Activated T-cell treated with anti-CD3 and anti-CD28 coated beads, Interleukin-2, amount 50 U/mL, for 4 hours (primary cell): ENCODE data around the gene RPL29. TPM values are rescaled to one million over a fixed set of nuclear protein-coding genes. Genes with fewer than 3 reads are reported as not detected.
"Not testable (repeated sequence)": the region's sequence is repeated elsewhere in the genome, so short reads cannot be mapped to it uniquely, and the experiment has no call there.

Source experiments
- ATAC-seq, 2 donors: fragments of 200-7000 bp; cut with Tn5 transposase; one replicate each; pipeline ENCODE4 v1.10.0; 2021
- DNase-seq: peaks from one replicate; pipeline ENCODE4 v3.0.0-alpha.2; 2020
- H3K27me3 Mint-ChIP-seq: one replicate; pipeline ENCODE4 v1.8.0; 2021; ENCODE audit warnings: low read depth, mixed read lengths
- H3K36me3 Mint-ChIP-seq: one replicate; pipeline ENCODE4 v1.8.0; 2022; ENCODE audit warnings: mixed read lengths; ENCODE audit not compliant: insufficient read depth
- H3K4me1 Mint-ChIP-seq: one replicate; pipeline ENCODE4 v1.8.0; 2021; ENCODE audit warnings: low read depth, mixed read lengths
- H3K4me3 Mint-ChIP-seq: one replicate; pipeline ENCODE4 v1.8.0; 2021; ENCODE audit warnings: mild to moderate bottlenecking, moderate library complexity, mixed read lengths
- H3K9me3 Mint-ChIP-seq: one replicate; pipeline ENCODE4 v1.8.0; 2021; ENCODE audit warnings: mixed read lengths
- total RNA-seq, 3 donors: library from RNA; stranded (reverse); gene quantifications; one replicate each; pipeline ENCODE4 v1.2.1, GENCODE V29; 2021

Gene RPL29
- total RNA-seq, 3 donors from 2014 or later: 1,732 to 1,841 (median 1,813) TPM

GRCh38 chr3:52033748-52034147 is 38.1 kb upstream of the RPL29 start:
- ATAC-seq, H3K4me3 Mint-ChIP-seq, H3K27me3 Mint-ChIP-seq, H3K36me3 Mint-ChIP-seq, H3K4me1 Mint-ChIP-seq, H3K9me3 Mint-ChIP-seq, DNase-seq: not testable (repeated sequence)

GRCh38 chr3:52032702-52033408 is 37.2 kb upstream of the RPL29 start:
- no peaks in the 10 kb centered on the region for H3K27me3 Mint-ChIP-seq
- DNase-seq (no peak), ATAC-seq (no peak)
- H3K9me3 Mint-ChIP-seq: no peaks in the 10 kb centered on the region
- H3K4me1 Mint-ChIP-seq: no peaks in the 10 kb centered on the region
- no peak overlapping the region for H3K4me3 Mint-ChIP-seq
- H3K36me3 Mint-ChIP-seq: no peaks in the 10 kb centered on the region

GRCh38 chr3:52031896-52032295 is 36.2 kb upstream of the RPL29 start:
- Mint-ChIP-seq H3K36me3 (no peaks in the 10 kb centered on the region), H3K4me1 (no peaks in the 10 kb centered on the region), H3K27me3 (no peaks in the 10 kb centered on the region), H3K9me3 (no peaks in the 10 kb centered on the region), H3K4me3 (no peak overlapping the region)
- DNase-seq: no peak
- no peak for ATAC-seq

GRCh38 chr3:52030714-52031310 is 35.1 kb upstream of the RPL29 start:
- Mint-ChIP-seq H3K9me3 (no peaks in the 10 kb centered on the region), H3K36me3 (no peaks in the 10 kb centered on the region)

GRCh38 chr3:52029535-52029934 is 33.8 kb upstream of the RPL29 start:
- H3K36me3 Mint-ChIP-seq: no peaks in the 10 kb centered on the region
- no peak for ATAC-seq

More at GRCh38 chr3:52030714-52031310, 35.1 kb upstream of the RPL29 start:
- H3K4me1 Mint-ChIP-seq: no peaks in the 10 kb centered on the region
- DNase-seq (no peak), ATAC-seq (no peak)
- no peaks in the 10 kb centered on the region for H3K27me3 Mint-ChIP-seq
- H3K4me3 Mint-ChIP-seq: no peak overlapping the region

GRCh38 chr3:52029053-52029452 is 33.4 kb upstream of the RPL29 start:
- H3K9me3 Mint-ChIP-seq: no peaks in the 10 kb centered on the region
- no peaks in the 10 kb centered on the region for H3K27me3 Mint-ChIP-seq
- H3K36me3 Mint-ChIP-seq: no peaks in the 10 kb centered on the region
- DNase-seq (no peak), ATAC-seq (no peak)
- no peaks in the 10 kb centered on the region for H3K4me1 Mint-ChIP-seq
- no peak overlapping the region for H3K4me3 Mint-ChIP-seq

More at GRCh38 chr3:52029535-52029934, 33.8 kb upstream of the RPL29 start:
- H3K9me3 Mint-ChIP-seq: no peaks in the 10 kb centered on the region
- DNase-seq: no peak
- H3K27me3 Mint-ChIP-seq: no peaks in the 10 kb centered on the region
- no peaks in the 10 kb centered on the region for H3K4me1 Mint-ChIP-seq
- no peak overlapping the region for H3K4me3 Mint-ChIP-seq

- no peaks in the 10 kb centered on the region for H3K9me3 Mint-ChIP-seq
- no peaks in the 10 kb centered on the region for H3K27me3 Mint-ChIP-seq
- no peaks in the 10 kb centered on the region for H3K36me3 Mint-ChIP-seq
- no peak for ATAC-seq
- no peak for DNase-seq
- no peak overlapping the region for H3K4me3 Mint-ChIP-seq
- H3K4me1 Mint-ChIP-seq: no peaks in the 10 kb centered on the region
Observed at GRCh38 chr3:52028572-52028971, 32.9 kb upstream of the RPL29 start.

- Mint-ChIP-seq H3K4me1 (no peaks in the 10 kb centered on the region), H3K27me3 (no peaks in the 10 kb centered on the region), H3K4me3 (no peak overlapping the region), H3K36me3 (no peaks in the 10 kb centered on the region), H3K9me3 (no peaks in the 10 kb centered on the region)
- DNase-seq (no peak), ATAC-seq (no peak)
Observed at GRCh38 chr3:52026041-52026440, 30.3 kb upstream of the RPL29 start.

- H3K4me3 Mint-ChIP-seq: no peak overlapping the region
- H3K4me1 Mint-ChIP-seq: no peaks in the 10 kb centered on the region
- H3K9me3 Mint-ChIP-seq: no peaks in the 10 kb centered on the region
- no peaks in the 10 kb centered on the region for H3K36me3 Mint-ChIP-seq
- H3K27me3 Mint-ChIP-seq: no peaks in the 10 kb centered on the region
- DNase-seq: no peak
- ATAC-seq: no peak
Observed at GRCh38 chr3:52025453-52025852, 29.8 kb upstream of the RPL29 start.

- no peak overlapping the region for H3K4me3 Mint-ChIP-seq
- H3K9me3 Mint-ChIP-seq: no peaks in the 10 kb centered on the region
- ATAC-seq: no peak
- no peaks in the 10 kb centered on the region for H3K36me3 Mint-ChIP-seq
- no peaks in the 10 kb centered on the region for H3K4me1 Mint-ChIP-seq
- no peak for DNase-seq
- H3K27me3 Mint-ChIP-seq: no peaks in the 10 kb centered on the region
Observed at GRCh38 chr3:52024765-52025452, 29.2 kb upstream of the RPL29 start.

- H3K9me3 Mint-ChIP-seq: no peaks in the 10 kb centered on the region
- no peaks in the 10 kb centered on the region for H3K36me3 Mint-ChIP-seq
- no peak for ATAC-seq
- H3K4me3 Mint-ChIP-seq: no peak overlapping the region
- H3K27me3 Mint-ChIP-seq: no peaks in the 10 kb centered on the region
- H3K4me1 Mint-ChIP-seq: no peaks in the 10 kb centered on the region
- no peak for DNase-seq
Observed at GRCh38 chr3:52023860-52024764, 28.4 kb upstream of the RPL29 start.

GRCh38 chr3:52023101-52023770 is 27.5 kb upstream of the RPL29 start:
- ATAC-seq (no peak), DNase-seq (no peak)
- H3K4me1 Mint-ChIP-seq: no peaks in the 10 kb centered on the region
- H3K9me3 Mint-ChIP-seq: no peaks in the 10 kb centered on the region
- no peaks in the 10 kb centered on the region for H3K27me3 Mint-ChIP-seq
- no peaks in the 10 kb centered on the region for H3K36me3 Mint-ChIP-seq
- no peak overlapping the region for H3K4me3 Mint-ChIP-seq

- ATAC-seq (no peak), DNase-seq (no peak)
- Mint-ChIP-seq H3K36me3 (no peaks in the 10 kb centered on the region), H3K9me3 (no peaks in the 10 kb centered on the region), H3K4me3 (no peak overlapping the region), H3K27me3 (no peaks in the 10 kb centered on the region), H3K4me1 (no peaks in the 10 kb centered on the region)
Observed at GRCh38 chr3:52022323-52023100, 26.8 kb upstream of the RPL29 start.
